Hepatocyte (in vitro differentiated cells): ENCODE data around the gene CPED1. TPM values are rescaled to one million over a fixed set of nuclear protein-coding genes. Genes with fewer than 3 reads are reported as not detected.
"Not testable (repeated sequence)": the region's sequence is repeated elsewhere in the genome, so short reads cannot be mapped to it uniquely, and the experiment has no call there.

ENCODE experiments used
- DNase-seq: peaks from one replicate; pipeline ENCODE4 v3.0.0-alpha.2; 2016; ENCODE audit warnings: low spot score
- H2AFZ ChIP-seq: fragments of 200-600 bp; sonication (generic); 2 replicates; pipeline ENCODE4 v1.6.0; 2016; ENCODE audit warnings: antibody characterized with exemption, mild to moderate bottlenecking
- H3K27ac ChIP-seq: fragments of 200-600 bp; sonication (generic); 2 replicates; pipeline ENCODE4 v1.5.1; 2016; ENCODE audit warnings: mild to moderate bottlenecking
- H3K27me3 ChIP-seq: fragments of 200-600 bp; sonication (generic); 2 replicates; pipeline ENCODE4 v1.6.1; 2016
- H3K36me3 ChIP-seq: fragments of 200-600 bp; sonication (generic); replicated peaks from 2 replicates; pipeline ENCODE4 v1.5.1; 2016; ENCODE audit warnings: low read depth; ENCODE audit not compliant: insufficient read depth
- H3K4me1 ChIP-seq: fragments of 200-600 bp; sonication (generic); 2 replicates; pipeline ENCODE4 v1.5.1; 2016; ENCODE audit warnings: mild to moderate bottlenecking, moderate library complexity; ENCODE audit not compliant: insufficient read depth
- H3K4me2 ChIP-seq: fragments of 200-600 bp; sonication (generic); 2 replicates; pipeline ENCODE4 v1.6.0; 2016
- H3K4me3 ChIP-seq: fragments of 200-600 bp; sonication (generic); 2 replicates; pipeline ENCODE4 v1.5.1; 2016; ENCODE audit warnings: mild to moderate bottlenecking
- H3K79me2 ChIP-seq: fragments of 200-600 bp; sonication (generic); 2 replicates; pipeline ENCODE4 v1.6.0; 2017; ENCODE audit warnings: mild to moderate bottlenecking
- H3K9me2 ChIP-seq: fragments of 200-600 bp; sonication (generic); replicated peaks from 2 replicates; pipeline ENCODE4 v1.6.0; 2017; ENCODE audit warnings: mild to moderate bottlenecking; ENCODE audit not compliant: insufficient read depth
- H3K9me3 ChIP-seq: fragments of 200-600 bp; sonication (generic); 2 replicates; pipeline ENCODE4 v1.5.1; 2016; ENCODE audit warnings: low read depth, mild to moderate bottlenecking
- H4K20me1 ChIP-seq: fragments of 200-600 bp; sonication (generic); 2 replicates; pipeline ENCODE4 v1.6.0; 2016; ENCODE audit warnings: mild to moderate bottlenecking; ENCODE audit not compliant: insufficient read depth, poor library complexity, severe bottlenecking
- CTCF ChIP-seq: fragments of 200-600 bp; sonication (generic); IDR thresholded peaks from 2 replicates; pipeline ENCODE4 v1.5.1; 2016; ENCODE audit warnings: antibody characterized with exemption, mild to moderate bottlenecking; ENCODE audit not compliant: poor library complexity
- EZH2 ChIP-seq: fragments of 200-600 bp; sonication (generic); IDR thresholded peaks from 2 replicates; pipeline ENCODE4 v1.6.1; 2016; ENCODE audit warnings: antibody characterized with exemption, mild to moderate bottlenecking, borderline replicate concordance
- EZH2phosphoT487 ChIP-seq: fragments of 200-600 bp; sonication (generic); IDR thresholded peaks from one replicate; pipeline ENCODE4 v1.6.1; 2018; ENCODE audit warnings: antibody characterized with exemption, mild to moderate bottlenecking, low read depth, moderate library complexity; ENCODE audit not compliant: unreplicated experiment, severe bottlenecking
- WGBS: methylation state at CpG from one replicate; pipeline ENCODE4 v1.1.6; 2016; ENCODE audit warnings: low lambda C conversion rate; ENCODE audit errors: missing lambda C conversion rate; 5-methylcytosine and 5-hydroxymethylcytosine counted together
- polyA plus RNA-seq: library from polyadenylated mRNA; unstranded; fragments of >200 nt; fragmentation: Nextera tagmentation; extraction: Ambion mirVana; gene quantifications from 2 replicates; pipeline ENCODE4 v1.2.1, GENCODE V29; 2016
- total RNA-seq: library from RNA; depleted of rRNA; stranded (reverse); fragments of >200 nt; gene quantifications from 2 replicates; pipeline ENCODE4 v1.2.3, GENCODE V29; 2014

Gene CPED1
- total and polyA plus RNA-seq, 2 experiments from 2014 or later = 10.1 to 30.5 TPM

GRCh38 chr7:121072826-121073225, 84.3 kb downstream of the CPED1 start:
- no peaks in the 10 kb centered on the region for H3K9me2 ChIP-seq
- WGBS = 91% methylated on average over 2 of the region's 2 CpGs
- H3K79me2 ChIP-seq = no peaks in the 10 kb centered on the region
- no peaks in the 10 kb centered on the region for H3K36me3 ChIP-seq
- H2AFZ ChIP-seq = no peak overlapping the region
- no peaks in the 10 kb centered on the region for H3K4me1 ChIP-seq
- DNase-seq = no peak
- H3K27ac ChIP-seq = no peak overlapping the region
- no peaks in the 10 kb centered on the region for H4K20me1 ChIP-seq
- H3K27me3 ChIP-seq = no peaks in the 10 kb centered on the region
- no peak overlapping the region for H3K4me3 ChIP-seq
- TF ChIP-seq EZH2phosphoT487 (no peak), EZH2 (no peak), CTCF (no peak)
- H3K4me2 ChIP-seq = no peak overlapping the region
- H3K9me3 ChIP-seq = no peaks in the 10 kb centered on the region

DNA sequence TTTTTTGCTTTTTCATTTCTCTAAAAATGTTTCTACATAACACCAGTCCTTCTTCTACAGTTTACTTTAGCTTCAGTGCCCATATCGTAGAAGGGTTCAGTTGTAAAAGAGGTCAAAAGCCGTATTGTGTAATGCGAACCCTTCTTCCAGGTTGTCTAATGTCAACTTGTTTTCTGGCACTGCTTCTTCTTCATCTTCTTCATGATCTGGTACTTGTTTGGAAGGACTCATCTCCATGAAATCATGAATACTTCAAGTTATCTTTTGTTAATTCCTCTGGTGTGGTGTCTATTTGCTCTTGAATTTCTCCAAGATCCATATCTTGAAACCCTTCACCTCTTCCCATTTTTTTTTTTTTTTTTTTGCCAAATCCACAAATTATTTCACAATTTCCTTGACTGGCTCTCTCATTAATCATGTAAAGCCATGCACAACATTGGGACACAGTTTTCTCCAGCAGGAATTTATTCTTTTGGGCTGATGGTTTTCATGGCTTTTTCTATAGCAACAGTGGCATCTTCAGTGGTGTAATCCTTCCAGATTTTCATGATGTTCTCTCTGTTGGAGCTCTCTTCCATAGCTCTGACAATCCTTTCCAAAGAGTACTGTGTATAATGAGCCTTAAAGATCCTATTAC, 85.1 kb downstream of the CPED1 start:
- Histone ChIP-seq H3K79me2 (no peaks in the 10 kb centered on the region), H2AFZ (no peak overlapping the region), H3K4me1 (no peaks in the 10 kb centered on the region), H4K20me1 (no peaks in the 10 kb centered on the region), H3K4me3 (no peak overlapping the region), H3K9me3 (no peaks in the 10 kb centered on the region), H3K9me2 (no peaks in the 10 kb centered on the region), H3K4me2 (no peak overlapping the region), H3K27ac (no peak overlapping the region), H3K27me3 (no peaks in the 10 kb centered on the region), H3K36me3 (no peaks in the 10 kb centered on the region)
- WGBS = 78% methylated on average over 3 of the region's 3 CpGs
- TF ChIP-seq EZH2phosphoT487 = no peak
- TF ChIP-seq EZH2 = no peak
- TF ChIP-seq CTCF = no peak
- no peak for DNase-seq

- H3K36me3 ChIP-seq, H3K9me3 ChIP-seq, H4K20me1 ChIP-seq, DNase-seq, H3K27ac ChIP-seq, H3K4me3 ChIP-seq, H3K9me2 ChIP-seq, H2AFZ ChIP-seq, H3K4me2 ChIP-seq, H3K79me2 ChIP-seq, H3K27me3 ChIP-seq, H3K4me1 ChIP-seq: not testable (repeated sequence)
- WGBS = 87% methylated on average over 5 of the region's 5 CpGs
Observed at GRCh38 chr7:121075424-121075841, 86.9 kb downstream of the CPED1 start.

DNA sequence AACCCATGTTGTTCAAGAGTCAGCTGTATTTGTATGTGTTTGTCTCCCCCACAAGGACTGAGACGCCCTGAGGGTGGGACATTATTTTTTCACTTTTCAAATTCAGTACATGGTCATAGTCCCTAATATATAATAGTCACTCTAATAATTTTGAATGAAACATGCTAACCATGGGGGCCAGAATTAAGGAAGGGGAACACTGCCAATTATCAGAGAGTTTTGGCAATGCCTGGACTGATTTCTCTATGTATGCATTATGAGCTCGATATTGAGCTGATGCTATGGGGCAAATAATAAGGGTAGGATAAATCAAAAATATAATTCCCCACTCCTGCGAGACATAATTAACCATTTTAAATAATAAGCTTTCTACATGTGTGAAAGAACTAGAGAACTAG, 87.4 kb downstream of the CPED1 start:
- Histone ChIP-seq H4K20me1 (no peaks in the 10 kb centered on the region), H3K4me3 (no peak overlapping the region), H3K9me2 (no peaks in the 10 kb centered on the region), H2AFZ (no peak overlapping the region), H3K4me2 (no peak overlapping the region), H3K79me2 (no peaks in the 10 kb centered on the region), H3K27me3 (no peaks in the 10 kb centered on the region), H3K4me1 (no peaks in the 10 kb centered on the region), H3K27ac (no peak overlapping the region), H3K36me3 (no peaks in the 10 kb centered on the region), H3K9me3 (no peaks in the 10 kb centered on the region)
- 97% methylated on average over 3 of the region's 3 CpGs for WGBS
- no peak for DNase-seq
- TF ChIP-seq EZH2 = no peak
- TF ChIP-seq EZH2phosphoT487 = no peak
- TF ChIP-seq CTCF = no peak
